GM19452 (cell line): ENCODE data around the gene DNAL1.
"Not testable (repeated sequence)": the region's sequence is repeated elsewhere in the genome, so short reads cannot be mapped to it uniquely, and the experiment has no call there.

ENCODE experiments used
- ATAC-seq: cut with Tn5 transposase; IDR thresholded peaks from one replicate; pipeline ENCODE4 v1.9.1; 2021; ENCODE audit not compliant: unreplicated experiment

DNAL1 gene

DNA sequence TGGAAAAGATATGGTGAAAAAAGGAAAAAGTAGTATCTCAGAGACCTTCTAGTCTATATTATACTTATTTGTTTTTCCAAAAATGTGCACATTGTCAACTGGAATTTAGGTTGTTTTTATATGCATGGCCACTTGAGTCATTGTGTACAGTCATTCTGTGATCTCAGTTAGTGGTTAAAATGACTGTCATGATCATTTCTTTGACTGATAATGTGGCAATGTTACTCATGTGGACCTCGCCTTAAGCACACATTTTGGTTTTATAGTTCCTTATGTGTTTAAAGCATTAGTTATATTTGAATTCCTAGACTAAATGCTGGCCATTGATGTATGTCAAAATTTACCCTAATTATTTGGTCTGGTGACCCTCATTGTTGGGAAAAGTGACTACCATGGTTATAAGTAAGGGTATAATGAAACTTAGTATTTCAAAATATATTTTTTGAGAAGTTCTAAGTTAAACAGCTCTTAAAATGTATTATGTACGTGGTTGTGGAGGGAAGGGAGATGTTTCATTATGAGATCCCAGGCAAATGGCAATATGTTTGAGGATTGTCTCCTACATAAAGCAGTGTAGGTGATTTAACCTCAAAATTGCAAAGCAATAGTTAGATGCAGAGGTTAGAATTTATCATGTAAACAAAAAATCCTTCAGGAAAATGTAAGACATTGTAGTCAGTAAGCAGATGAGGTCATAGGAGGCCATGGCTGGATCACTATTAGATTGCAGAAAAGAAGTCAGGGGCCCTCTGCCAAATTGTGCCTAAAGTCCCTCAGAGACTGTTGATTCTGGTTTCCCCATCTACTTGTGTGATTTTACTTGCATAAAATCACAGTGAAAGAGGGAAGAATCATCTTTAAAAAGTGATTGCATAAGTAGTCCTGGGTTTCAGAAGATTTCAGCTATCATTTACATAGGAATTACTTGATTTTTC lies 51.9 kb downstream of the DNAL1 start:
- ATAC-seq: peak; percentile 83

DNA sequence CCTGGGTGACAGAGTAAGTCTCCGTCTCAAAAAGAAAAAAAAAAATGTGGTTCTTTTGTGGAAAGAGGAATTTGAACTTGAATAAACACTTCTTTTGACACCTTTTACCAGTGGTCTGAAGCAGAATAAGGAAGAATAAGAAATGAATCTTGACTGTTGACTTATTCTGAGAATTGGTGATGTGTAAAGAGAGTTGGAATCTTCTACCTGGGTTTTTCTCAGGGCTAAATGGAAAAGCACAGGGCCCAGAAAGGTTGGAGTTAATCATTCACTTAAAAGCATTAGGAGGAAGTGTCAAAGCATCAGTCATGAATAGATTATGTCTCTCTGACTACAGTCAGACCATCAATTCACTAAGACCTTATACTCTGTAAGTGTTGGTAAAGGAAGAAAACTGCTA lies 55.5 kb downstream of the DNAL1 start:
- ATAC-seq: no peak

DNA sequence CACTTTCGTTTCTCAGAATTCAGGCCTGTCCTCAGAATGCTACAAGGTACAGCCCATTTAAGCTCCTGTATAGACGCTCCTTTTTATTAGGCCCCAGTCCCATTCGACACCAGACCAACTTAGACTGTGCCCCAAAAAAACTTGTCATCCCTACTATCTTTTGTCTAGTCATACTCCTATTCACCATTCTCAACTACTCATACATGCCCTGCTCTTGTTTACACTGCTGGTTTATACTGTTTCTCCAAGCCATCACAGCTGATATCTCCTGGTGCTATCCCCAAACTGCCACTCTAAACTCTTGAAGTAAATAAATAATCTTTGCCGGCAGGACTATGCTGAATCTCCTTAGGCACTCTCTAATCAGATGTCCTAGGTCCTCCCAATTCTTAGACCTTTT lies 63.3 kb downstream of the DNAL1 start:
- ATAC-seq: not testable (repeated sequence)

DNA sequence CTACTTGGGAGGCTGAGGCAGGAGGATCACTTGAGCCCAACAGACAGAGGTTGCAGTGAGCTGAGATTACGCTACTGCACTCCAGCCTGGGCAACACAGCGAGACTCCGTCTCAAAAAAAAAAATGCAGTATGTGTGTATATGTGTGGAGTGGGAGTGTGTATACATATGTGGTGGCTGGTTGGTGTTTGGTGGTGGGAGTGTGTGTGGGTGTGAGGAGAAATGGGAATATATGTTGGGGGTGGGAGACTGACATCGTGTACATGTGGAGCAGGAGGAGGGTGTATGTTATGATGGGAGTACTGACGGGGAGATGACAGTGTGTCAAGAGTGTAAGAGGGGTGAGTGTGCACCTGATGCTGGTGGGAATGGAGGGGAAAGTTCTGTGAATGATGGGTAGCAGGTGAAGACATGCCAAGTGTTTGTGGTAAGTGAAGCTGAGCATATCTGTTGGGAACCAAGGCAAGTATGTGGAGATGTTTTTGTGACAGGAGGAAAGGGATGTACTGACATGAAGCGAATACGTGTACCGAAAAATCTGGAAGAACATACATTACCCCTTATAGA lies 65.2 kb downstream of the DNAL1 start:
- no peak for ATAC-seq

DNA sequence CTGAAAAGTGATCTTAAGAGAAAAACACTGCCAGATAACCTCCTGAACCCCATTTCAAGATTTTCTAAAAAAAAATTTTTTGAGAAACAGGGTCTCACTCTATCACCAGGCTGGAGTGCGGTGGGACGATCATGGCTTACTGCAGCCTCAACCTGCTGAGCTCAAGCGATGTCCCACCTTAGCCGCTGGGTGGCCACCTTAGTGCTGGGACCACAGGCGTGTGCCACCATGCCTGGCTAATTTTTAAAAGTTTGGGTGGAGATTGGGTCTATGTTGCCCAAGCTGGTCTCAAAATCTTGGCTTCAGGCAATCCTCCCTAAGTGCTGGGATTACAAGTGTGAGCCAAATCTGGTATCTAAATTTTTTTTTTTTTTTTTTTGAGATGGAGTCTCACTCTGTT lies 66.0 kb downstream of the DNAL1 start:
- no peak for ATAC-seq

DNA sequence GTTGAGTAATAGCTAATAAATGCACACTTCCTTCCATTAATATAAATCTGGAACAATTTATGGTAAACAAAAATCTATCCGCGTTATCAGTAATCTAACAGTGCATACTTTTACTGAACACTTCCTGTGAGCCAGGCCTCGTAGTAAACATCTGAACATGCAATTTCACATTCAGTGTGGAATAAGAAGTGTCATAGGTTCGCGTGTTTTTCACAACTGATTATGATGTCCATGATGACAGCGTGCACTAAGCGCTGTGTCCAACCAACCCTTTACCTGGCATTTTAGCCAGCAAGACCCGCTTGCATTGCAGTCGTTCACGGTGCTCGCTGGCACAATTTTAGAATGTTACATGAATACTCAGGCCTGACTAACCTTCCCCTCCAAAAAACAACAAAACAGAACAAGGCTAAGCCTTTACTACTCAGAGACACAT lies 67.3 kb downstream of the DNAL1 start:
- ATAC-seq: no peak

DNA sequence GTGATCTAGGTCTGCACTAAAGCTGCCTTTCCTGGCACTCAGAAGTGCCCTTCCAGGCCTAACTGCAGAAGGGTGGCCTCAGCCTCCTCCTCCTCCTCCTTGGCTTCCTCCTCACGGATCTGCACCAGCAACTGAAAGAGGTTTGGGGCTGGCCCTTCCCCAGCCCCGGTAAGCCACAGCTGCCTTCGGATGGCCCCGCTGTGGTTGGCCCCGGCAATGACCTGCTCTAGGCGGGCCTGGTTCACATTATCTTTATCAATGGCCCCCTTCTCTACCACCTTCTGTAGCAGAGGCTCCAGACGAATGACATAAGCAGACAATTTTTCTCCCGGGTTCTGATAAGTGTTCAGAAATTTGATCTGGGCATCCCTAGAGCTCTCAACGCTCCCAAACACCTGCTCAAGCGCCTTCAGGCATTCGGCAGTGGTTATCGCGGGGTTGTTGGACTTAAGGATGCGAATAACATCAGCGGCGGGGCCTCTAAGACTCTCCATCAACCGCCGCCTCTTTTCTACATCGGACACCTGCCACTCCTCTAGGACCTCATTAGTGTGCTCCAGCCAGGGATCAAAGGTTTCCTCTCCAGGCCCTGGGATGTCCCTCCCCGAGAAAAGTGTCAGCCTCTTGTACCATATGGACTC lies 67.9 kb downstream of the DNAL1 start:
- no peak for ATAC-seq

DNA sequence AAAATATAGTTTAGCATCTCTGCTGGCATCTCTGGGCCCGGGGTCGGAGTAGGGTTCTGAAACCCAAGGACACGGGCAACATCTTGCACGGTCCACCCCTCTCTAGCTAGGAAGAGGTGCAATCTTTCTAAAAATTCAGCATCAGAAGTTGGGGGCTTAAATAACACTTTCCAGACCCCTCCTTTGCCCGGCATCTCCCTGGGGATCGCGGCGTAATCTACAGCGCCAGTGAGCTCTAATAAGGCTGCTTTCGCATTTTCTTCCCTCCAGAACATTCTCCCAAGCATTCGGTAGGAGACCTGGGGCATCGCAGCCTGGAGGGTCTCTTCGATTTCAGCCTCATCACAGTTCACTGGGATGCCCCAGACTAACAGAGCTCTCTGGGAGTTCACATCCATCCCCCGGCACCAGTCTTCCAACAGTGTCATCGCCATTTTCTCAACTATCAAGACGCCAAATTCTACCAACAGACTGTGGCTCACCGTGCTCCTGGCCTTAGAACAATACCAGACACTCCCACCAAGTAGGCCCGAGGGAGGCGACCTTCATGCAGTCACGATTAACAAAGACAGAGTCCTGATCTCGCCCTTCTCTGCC lies 68.5 kb downstream of the DNAL1 start:
- ATAC-seq: no peak

DNA sequence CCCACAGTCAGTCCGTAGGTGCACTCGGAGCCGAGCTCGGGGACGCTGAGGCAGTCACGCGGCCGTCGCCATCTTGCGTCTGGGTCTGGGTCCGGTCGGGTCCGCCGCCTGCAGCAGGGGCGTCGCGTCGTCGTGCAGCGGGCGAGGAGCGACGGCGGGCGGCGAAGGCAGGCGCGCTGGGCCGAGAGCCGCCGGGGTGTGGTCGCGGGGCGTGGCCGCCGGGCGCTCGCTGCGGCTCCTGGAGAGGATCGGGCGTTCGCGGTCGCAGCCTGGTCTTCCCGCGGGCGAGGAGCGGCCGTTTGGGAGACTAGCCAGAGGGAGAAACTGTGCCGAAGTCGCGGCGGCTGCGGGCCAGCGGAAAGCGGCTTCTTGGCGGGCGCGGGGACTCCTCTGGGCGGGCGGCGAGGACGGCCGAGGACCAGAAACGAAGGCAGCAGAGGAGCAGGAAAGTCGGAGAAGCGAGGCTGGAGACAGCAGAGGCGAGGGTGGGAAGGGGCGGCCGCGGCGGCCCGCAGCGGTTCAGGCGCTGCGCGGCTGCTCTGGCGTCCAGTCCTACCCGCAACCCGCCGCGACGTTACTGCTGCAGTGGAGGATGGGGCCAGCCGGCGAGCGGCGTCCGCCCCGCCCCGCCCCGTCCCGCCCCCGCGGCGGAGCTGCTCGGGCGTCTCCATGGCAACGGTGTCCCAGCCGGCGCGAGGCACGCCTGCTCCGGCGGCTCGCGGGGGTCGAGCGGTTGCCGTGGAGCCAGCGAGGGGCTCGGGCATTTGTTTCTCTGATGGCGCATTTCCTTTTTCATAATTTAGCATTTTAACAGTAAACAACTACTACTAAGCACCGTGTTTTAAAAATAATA lies 69.2 kb downstream of the DNAL1 start, which contains the start of gene PNMA1:
Gene PNMA1, minus strand, starts transcription at position 582 of the 853 bp plus-strand sequence. CDS start 745 bp downstream, outside the sequence.
- ATAC-seq: peak; percentile 71

DNA sequence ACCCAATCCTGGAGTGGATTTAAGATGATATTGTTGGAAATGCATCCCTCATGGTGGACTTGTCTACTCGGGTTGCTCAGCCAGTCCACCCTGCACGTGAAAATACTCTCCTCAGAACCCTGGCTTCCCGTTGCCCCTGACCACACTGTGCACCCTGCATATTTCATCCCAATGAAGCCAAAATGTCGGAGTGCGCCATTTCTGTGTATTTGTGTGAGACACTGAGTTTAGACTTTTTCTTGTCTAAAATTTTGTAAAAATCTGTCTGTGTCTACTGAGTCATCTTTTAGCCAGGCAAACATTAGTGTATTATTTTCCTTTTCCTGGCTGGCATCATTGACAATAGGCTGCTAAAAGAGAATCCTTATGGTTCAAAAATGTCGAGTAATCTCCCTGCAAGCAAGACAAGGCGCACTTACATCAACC lies 69.9 kb downstream of the DNAL1 start:
- ATAC-seq: no peak

DNA sequence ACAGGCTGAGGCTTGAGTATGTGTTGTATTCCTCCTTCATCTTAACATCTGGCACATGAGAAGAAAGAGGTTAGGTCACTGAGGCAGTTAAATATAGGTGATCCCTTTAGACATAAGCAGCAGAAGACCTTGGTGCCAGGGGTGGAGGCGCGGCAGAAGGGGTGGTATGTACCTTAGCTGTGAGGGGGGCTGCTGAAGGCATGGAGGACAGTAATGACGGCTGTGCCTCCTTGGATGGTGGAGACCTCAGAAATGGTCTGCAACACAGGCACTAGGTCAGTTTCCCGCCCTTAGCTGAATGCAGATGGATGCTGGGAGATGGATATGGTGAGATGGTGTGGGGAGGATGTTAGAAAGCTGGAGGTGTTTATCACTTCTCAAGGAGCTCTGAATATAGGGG lies 70.9 kb downstream of the DNAL1 start:
- ATAC-seq: no peak

DNA sequence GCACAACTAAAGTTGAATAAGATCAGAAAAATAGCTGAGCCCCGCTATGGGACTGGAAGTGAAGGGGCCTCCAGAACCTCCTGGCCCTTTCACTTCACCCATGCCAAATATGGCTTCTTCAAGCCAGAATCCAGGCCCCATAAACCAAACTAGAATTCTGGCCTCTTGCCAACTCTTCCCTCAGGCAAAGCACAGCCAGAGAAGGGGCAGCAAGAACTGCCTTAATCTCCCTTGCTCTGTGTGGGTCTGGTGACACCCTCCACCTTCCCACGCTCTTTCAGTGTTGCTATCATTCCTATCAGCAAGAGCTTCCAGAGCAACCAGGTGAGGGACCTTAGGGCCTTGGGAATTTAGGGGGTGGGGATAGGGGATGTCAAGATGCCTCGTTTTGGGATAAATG lies 72.5 kb downstream of the DNAL1 start:
- no peak for ATAC-seq

DNA sequence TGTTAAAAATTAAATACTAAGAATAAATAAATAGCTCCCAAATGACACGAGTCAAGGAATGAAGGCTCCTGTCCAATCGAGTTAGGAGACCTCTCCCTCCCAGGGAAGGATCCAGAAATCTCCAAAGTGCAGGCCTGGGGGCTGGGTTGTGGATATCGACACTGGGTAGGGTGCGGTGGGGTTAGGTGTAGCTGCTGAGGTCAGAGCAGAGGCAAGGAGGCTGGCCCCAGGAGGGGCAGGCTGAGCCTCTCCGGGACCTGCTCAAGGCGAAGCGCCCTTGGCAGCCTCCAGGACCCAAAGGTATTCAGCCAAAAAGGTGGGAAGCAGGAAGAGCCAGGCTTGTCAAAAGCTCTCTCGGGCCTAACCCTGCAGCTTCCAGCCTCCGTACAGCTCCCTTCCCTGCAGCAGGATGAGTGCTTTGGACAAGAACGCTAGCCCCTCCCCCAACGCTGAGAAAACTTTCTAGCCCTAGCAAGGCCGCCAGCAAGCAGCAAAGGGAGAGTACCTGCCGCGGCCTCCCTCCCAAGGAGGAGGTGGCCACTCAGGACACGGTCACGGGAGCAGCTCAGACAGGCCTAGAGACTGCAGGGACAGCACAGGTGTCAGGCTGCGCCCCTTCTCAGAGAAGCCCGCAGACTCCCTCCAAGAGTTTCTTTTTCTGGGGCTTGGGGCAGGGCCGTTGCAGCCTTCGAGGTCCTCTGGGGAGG lies 73.1 kb downstream of the DNAL1 start:
- no peak for ATAC-seq

DNA sequence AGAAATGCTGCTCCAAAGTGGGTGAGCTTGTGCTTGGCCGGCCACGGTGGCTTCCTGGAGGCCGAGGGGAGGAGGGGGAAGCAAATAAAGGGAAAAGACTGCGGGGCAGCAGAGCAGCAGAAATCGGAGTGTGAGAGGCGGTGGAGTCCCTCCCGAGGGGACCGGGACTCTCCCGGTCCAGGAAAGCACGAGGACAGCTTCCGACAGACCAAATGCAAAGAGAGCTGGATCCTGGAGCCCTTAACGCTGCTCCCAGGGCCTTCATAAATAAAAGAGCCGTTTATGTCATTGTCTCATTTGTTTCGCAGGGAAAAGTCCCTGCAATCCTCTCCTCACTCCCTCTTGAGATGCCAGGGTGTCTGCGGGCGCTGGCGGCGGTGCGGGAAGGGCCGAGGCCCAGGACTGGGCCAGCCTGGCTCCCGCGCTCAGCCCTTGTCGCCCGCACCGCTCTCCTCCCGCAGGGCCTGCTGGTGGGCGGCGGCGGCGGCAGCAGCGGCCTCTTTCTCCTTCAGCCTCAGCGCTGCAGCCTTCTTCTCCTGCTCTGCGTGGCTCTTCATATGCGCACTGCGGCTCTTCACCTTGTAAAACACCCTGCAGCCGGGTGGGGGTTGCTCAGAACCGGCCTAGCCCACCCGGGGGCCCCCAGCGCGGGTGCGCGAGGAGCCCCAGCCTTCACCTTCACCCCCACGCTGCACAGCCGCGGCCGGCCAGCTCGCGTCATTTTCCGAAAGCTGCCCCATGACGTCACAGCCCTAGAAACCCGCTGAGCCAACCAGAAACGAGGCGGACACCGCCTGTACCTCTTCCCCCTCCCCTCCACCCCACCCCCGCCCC lies 73.8 kb downstream of the DNAL1 start:
- no peak for ATAC-seq

DNA sequence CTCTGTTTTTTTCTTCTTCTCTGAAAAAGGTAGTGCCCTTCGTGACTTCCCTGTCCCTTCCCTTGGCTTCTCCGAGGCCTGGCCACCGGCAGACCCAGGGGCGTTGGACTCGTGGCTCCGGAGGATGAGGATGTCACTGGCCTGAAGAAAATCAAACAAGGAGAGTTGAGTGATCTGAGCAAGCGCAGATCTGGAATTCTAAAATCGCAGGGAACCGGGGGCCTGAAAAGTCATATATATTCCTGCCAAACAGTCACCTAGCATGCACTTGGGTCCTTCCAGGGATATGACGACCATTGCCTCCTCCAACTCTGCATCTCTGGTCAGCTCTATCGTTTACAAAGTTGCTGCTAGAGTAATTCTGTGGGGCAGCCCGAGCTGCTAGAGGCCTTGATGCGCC lies 74.6 kb downstream of the DNAL1 start:
- no peak for ATAC-seq

DNA sequence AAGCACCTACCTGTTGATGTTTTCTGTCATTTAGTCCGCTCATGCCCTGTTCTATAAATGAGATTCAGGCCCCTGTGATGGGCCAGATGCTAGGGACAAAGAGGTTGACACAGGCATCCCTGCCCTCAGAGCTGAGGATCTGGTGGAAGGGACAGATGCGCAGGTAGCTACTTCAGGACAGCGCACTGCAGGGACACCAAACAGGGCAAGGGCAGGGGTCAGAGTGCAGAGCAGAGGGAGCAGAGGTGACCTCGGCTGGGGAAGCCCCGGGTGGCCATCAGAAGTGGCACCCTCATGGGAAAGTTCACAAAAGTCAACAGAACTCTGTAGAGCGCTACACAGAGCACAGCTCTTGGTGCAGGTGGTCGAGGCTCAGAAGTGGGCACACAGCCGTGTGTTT lies 75.0 kb downstream of the DNAL1 start:
- ATAC-seq: no peak

DNA sequence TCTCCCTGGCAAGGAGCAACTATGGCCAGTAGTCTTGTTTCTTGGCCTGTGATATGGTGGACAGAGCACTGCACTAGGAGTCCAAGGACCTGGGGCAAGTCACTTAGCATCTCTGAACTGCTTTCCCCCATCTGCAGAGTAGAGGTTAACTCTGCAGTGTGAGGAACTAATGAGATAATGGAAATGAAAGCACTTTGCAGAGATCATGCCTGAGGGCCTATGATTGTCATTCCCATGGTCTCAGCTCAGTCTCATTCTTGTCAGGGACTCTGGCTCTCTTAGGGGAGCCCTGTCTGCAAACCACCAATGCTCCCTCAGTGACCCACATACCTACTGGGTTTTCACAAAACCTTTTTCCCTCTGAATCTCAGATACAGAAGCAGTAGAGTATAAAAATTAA lies 75.8 kb downstream of the DNAL1 start:
- no peak for ATAC-seq

DNA sequence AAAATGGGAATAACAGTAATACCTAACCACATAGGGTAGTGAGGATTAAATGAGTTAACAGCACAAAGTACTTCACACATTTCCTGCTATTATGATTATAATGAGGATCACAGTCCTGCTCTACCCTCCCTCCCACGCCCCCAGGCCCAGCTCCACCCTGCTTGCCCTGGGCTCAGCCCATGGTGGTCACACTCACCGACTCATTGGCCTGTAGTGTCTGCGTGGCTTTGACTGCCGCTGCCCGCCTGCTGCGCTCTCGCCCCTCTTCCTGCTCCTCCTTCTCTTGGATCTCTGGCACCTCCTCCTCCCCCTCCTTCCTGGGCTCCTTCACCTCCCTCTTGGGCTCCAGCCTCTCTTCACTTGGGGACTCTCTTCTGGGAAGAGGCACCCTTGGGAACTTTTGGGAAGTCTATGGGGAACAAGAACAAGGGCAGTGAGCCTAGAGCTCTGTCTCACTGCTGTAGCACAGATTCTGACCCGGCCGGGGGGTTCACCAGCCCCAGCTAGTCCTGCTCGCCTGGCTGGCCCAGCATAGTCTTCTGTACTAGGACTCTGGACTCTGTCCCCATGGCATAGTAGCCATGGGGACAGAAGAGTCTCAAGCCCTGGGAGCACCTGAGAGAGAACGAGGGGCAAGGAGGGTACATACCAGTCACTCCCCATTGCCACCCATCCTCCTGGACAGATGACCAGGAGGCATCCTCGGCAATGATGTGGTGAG lies 76.5 kb downstream of the DNAL1 start:
- ATAC-seq: no peak
